IPS DF 4.7 (cell line): ENCODE data around the gene UNC13D.
"Not testable (repeated sequence)": the region's sequence is repeated elsewhere in the genome, so short reads cannot be mapped to it uniquely, and the experiment has no call there.

ENCODE experiments used
- DNase-seq: peaks from one replicate; pipeline ENCODE4 v3.0.0-alpha.2; 2013; ENCODE audit warnings: low spot score; ENCODE audit errors: extremely low read depth

UNC13D gene

GRCh38 chr17:75806822-75807500 is 37.2 kb downstream of the UNC13D start:
- no peak for DNase-seq

GRCh38 chr17:75803883-75804282 is 40.3 kb downstream of the UNC13D start:
- no peak for DNase-seq

GRCh38 chr17:75799402-75799801 is 44.8 kb downstream of the UNC13D start:
- DNase-seq: no peak

- DNase-seq: no peak
These were observed 48.2 kb downstream of the UNC13D start for GRCh38 chr17:75795820-75796607.

- no peak for DNase-seq
These were observed 50.7 kb downstream of the UNC13D start for GRCh38 chr17:75793460-75793859.

- DNase-seq: no peak
These were observed 53.0 kb downstream of the UNC13D start for GRCh38 chr17:75791254-75791653.

- no peak for DNase-seq
These were observed 59.0 kb downstream of the UNC13D start for GRCh38 chr17:75785016-75785890.

- DNase-seq: peak; percentile 99
These were observed 59.7 kb downstream of the UNC13D start, which contains the start of gene UNK for GRCh38 chr17:75784473-75785015. TSS of gene UNK (plus strand) at chr17:75784806. CDS start at chr17:75784881, 75 bp downstream.

- no peak for DNase-seq
These were observed 60.3 kb downstream of the UNC13D start for GRCh38 chr17:75783803-75784472.

- DNase-seq: no peak
These were observed 61.0 kb downstream of the UNC13D start for GRCh38 chr17:75783069-75783783.

GRCh38 chr17:75779987-75780889 is 64.0 kb downstream of the UNC13D start:
- no peak for DNase-seq

GRCh38 chr17:75779250-75779986 is 64.8 kb downstream of the UNC13D start:
- peak; percentile 100 for DNase-seq

- DNase-seq: no peak
These were observed 65.3 kb downstream of the UNC13D start for GRCh38 chr17:75778861-75779249.

GRCh38 chr17:75778066-75778860 is 65.9 kb downstream of the UNC13D start:
- not testable (repeated sequence) for DNase-seq

- no peak for DNase-seq
These were observed 66.8 kb downstream of the UNC13D start for GRCh38 chr17:75777296-75777922.
